Activated CD4-positive, alpha-beta T cell treated with anti-CD3 and anti-CD28 coated beads for 24 hours (primary cell): Measurements from ENCODE around the gene OCA2.

Experiments
- DNase-seq, 2 donors: peaks; one replicate each; pipeline ENCODE4 v3.0.0-alpha.2; 2020; ENCODE audit warnings: low read depth in 2 of 2

Gene OCA2

DNA sequence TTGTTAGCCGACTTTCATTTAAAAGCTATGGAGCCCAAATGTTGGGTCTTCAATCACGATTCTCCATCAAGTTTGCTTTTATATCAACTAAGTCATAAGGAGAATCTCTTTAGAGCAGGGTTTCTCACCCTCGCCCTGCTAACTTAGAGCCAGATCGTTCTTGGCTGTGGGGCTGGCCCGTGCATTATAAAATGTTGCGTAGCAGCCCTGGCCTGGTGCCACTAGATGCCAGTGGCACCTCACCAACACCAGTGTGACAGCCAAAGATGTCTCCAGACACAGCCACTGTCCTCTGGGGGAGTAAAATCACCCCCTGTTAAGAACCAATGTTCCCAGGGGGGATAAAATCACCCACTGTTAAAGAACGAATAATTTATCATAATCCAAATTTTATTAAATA, 226.1 kb downstream of the OCA2 start:
- no peak for DNase-seq

DNA sequence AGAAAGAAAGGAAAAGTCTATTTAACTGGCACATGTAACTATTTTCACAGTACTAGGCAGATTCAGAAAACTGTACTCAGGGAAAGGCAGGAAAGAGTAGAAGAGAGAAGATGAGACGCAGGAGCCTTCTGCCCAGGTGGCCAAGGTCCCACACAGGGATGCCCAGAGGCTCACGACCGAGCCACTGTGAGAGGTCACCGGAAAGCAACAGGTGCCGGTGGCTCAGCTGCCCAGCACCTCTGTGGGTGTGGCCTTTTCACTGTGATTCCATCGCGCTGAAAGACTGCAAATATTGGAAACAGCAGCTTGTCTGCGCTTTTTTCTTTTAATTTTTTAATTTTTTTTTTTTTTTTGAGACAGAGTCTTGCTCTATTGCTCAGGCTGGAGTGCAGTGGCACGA, 226.8 kb downstream of the OCA2 start:
- no peak for DNase-seq

DNA sequence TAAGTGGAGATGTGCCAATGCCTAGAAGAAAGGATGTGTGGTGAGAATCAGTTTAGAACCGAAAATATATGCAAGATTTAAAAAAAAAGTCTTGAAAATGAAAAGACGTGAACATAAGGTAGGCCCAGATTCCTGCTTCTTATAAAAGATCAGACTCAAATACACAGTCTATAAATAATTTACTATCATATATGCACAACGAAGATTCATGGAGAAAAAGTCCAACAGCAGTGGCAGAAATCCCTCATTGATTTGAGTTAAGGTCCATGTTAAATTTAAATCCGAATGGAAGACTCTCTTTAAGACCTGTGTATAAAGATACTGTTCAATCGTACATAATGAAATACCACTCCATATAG, 227.2 kb downstream of the OCA2 start:
- no peak for DNase-seq

DNA sequence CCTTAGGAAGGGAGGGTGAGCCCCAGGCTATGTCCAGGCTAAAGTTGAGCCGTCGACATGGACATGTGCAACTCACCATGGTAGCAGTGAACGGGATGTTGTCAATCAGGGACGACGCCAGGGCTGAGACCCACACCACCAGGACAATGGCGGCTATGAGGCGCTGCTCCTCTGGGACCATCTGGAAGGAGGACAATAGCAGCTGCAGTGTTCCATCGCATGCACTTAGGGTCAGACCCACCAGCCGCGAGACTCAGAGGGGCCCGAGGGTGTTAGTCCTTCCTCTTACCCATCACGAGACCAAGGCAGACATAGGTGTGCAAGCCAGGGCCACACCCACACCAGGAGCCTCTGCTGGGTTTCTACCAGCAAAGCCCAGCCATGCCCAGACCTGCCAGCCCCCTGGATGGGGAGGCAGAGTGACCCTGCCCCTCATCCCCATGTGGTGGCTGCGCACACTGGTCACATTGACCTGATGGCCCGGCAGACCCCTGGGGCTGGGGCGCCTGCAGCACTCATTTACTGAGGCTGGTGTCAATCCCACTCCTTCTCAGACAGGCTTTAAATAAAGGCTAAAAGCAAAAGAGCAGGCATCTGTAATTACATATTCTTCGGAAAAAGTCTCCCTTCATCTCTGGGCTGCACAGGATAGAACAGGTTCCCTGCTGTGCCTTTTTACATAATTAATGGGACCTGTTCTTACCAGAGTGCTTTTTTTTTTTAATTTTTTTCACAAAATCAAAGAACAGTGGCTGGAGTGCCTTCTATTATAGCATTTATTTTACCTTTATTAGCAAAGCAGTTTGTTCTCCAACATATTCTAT, 227.8 kb downstream of the OCA2 start:
- no peak for DNase-seq

DNA sequence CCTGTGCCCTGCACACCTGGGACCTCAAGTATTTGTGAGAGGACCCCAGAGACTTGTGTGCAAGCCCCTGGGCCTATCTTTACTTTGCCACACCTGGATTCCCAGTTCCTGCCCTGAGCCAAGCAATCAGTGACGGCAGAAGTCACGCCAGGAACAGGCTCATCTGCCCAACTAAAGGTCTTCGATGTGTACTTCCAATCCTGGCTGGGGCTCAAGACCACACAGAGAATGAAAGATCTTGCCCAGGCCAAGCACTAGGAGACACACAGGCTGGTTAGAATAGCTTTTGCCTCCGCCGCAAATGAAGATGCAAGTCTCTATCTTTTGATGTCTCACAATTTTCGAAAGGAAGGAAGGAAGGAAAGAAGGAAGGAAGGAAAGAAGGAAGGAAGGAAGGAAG, 228.8 kb downstream of the OCA2 start:
- no peak for DNase-seq

DNA sequence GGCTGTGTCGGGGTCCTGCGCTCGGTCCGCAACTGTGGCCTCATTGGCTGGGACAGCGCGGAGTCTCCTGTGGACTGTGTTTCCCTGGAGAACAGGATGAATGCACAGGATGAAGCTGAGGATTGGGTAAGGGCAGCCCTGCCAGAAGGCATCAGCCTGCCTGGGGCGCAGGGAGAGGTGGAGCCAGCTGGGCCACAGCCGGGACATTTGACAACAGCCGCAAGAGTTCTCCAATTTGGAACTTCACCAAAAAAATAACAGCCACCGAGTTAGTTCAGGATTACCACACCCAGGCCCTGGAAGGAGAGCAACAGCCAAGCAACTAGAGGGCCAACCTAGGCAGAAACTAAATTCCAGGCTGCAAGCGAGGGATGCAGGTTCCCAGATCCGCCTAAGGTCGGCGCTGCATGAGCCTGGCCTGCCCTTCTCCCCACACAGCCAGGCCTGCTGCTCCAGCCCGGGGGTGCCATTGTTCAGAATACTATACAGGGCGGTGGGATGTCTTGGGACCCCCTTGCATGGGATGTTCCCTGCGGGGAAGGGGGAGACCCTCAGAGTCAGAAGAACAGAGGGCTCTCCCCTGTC, 229.3 kb downstream of the OCA2 start:
- DNase-seq = no peak

DNA sequence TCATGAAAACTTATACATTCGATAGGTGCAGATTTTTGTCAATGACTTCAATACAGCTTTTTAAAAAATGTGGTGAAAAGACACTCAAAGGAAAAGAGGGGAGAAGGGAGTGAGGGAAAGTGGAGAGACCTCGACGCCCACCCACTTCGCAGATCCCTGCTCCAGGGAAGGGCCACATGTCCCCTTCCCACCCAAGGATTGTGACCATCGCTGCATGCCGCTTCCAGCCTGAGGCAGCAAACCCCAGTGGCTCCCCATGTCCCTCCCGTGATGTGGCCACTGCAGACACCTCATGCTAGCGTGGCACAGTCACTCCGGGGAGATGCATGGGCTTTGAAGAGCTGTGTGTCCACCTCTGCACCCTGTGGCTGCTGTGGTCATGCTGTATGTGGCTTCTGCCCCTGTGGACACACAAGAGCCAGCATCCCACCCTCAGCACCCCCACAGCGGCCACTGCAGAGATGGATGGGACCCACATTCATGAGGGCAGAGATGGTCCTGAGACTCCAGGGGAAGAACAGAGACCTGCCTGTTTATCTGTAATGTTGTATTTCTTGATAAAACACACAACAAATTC, 230.2 kb downstream of the OCA2 start:
- DNase-seq = no peak

DNA sequence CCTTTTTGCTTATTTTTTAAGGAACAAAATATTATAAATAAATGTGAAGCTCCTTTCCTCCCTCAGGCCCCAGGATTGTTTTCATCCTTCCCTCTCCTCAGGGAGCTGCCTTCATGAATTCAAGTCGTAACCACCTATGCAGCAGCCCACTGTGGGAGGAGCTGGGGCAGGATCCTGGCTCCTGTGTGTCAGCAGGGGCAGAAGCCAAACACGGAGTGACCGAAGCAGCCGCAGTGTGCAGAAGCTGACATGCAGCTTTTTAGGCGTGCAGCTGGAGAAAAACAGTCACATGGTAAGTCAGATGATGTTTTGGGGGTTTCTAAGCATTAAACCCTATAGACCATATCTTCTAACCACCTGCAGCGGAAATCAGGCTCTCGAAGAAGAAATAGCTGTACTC, 231.3 kb downstream of the OCA2 start:
- no peak for DNase-seq

DNA sequence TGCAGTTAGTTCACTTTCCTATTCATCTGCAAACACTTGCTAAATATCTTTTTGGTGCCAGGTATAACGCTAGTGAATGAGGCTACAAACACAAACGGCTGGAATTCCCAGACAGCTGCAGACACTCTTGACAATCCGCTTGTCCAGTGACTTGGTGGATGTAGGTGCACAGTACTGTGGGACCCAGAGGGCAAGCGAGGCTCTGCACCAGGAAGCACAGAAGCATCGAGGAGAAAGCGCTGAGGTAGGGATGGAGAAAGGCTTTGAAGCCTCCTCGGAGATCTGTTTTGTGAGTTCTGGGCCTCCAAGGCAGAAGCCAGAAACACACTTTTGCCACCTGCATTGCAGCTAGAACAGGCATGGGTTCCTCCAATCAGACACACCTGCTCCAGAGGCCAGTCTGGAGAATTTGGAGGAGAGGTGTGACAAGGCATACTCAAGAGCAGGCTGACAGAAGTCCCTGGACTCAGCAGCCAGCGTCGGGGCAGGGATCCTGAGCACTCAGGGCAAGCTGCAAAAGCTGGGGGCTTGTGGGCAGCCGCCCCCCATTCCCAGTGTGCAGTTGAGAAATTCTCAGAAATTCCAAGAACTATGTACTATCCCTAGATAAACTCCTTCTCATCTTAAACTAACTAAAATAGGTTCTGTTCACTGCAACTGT, 232.5 kb downstream of the OCA2 start:
- no peak for DNase-seq

DNA sequence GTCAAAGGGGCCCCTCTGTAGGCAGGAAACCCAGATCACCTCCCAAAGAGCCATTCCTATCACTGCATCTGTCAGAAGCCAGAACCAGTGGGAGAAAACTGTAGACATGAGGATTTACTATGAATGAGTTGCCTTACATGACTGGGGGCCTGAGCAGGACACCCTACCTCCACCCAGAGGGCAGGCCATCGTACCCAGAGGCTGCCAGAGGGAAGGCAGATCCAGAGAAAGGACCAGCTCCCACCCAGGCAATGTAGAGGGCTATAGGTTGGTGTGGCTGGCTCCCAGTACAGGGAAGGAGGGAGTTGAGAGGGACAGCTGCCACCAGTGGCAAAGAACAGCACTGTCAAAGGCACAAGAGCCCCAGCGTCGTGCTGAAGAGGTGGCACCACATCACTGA, 233.2 kb downstream of the OCA2 start:
- no peak for DNase-seq

DNA sequence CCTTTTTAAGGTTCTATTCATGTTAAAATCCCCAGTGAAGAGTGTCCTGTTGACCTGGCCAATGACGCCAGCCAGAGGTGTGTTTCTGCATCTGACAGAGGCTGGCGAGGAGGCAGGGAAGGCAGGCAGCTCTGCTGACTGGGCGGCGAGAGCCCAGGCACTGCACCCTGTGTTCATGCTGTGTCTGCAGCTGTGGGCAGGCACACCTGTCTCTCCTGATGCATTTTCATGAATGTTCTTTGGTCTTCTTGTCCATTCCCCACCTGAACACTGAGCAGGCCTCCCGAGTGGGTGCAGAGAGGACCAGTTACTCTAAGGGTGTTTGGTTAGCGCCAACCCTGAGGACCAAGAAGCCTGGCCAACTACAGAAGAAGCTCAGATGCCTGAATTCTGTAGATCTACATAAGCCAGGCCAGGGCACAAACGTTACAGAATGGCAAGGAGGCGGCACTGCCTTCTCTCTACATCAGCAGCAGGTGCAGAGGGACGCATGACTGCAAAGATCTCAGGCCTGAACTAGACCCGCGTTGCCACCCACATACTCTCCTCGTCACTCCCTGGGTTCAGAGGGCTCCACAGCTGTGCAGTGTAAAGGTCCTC, 233.7 kb downstream of the OCA2 start:
- DNase-seq = no peak

DNA sequence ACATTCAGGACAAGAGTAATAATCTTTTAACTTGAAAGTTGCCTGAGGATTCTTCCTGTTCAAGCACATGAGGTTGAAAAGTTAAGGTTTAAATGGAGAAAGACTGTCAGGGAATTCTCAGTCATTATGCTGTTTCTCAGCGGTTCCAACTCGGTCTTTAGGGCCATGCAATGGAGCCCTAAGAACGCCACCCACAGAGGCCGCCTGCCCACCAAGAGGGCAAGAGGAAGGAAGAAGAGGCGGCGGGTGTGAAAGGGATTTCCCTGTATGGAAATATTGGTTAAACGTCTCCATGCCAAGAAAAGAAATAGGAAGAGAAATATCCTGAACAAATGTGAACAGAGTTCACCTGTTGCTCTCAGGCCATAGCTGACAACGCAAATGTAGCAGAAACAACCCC, 234.4 kb downstream of the OCA2 start:
- DNase-seq = no peak

DNA sequence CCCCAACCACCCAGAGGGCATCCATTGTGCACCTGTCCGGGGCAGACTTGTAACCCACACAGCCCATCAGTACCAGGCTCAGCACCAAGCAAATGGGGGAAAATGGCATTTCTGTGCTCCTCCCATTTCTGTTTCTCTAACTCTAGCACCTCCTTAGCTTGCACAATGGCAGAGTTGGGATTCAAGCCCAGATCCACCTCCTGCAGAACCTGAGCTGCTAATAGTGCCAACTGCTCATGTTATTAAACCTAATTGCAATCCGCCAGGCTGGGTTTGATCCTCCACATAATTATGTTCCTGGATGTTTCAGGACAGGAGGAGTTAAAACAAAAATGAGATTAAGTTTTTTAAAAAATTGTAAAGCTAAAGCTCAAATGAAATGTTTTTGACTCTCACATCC, 235.0 kb downstream of the OCA2 start:
- no peak for DNase-seq

DNA sequence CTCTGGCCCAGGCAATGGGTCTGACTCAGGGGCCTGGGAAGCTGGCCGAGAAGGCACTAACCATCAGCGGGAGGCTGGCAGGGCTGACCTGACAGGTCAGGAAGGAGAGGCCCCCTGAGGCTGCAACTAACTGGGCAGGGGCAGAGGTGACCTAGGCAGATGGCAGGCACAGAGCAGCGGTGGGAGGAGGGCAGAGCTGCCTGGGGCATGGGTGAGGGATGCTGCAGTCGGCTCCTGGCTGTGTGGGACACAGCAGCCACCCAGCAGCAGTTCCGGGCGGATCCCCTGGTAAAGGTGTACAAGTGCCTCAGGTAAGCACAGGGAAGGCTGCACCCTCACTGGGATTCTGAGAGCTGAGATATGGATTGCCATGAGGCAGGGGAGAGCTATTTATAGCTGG, 236.1 kb downstream of the OCA2 start:
- DNase-seq = no peak

DNA sequence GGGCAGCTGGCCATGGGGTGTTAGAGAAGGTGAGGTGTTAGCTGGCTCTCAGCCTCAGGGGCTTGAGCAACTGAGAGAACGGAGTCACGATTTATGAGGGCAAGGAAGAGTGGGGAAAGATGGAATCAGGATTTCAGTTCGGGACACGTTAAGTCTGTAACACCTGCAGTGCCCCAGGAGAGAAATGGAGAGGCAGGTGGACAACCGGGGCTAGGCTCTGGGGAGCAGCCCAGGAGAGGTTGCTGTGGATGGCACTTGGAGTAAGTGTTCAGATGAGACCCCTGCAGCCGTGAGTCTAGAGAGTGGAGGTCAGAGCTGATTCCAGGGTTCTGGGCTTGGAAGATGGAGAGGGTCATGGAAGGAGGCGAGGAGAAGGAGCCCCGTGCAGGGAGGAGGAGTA, 237.9 kb downstream of the OCA2 start:
- DNase-seq = no peak

DNA sequence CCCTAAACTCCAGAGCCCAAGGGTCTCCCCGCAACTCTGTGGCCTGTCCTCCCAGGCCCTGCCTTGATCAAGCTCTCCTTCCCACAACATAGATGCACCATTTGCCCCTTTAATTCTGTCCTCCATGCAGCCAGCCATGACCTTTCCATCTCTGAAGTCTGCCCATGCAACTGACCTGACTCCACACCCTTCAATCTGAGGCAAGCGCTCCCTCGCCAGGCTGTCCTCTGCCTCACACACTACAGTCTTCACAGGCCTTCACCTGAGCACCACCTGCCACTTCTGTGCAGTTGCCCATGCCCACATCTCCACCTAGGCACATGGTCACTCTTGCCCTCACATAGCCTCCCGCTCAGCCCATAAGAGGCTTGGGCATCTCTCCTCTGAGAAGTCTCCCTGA, 244.0 kb downstream of the OCA2 start:
- no peak for DNase-seq

DNA sequence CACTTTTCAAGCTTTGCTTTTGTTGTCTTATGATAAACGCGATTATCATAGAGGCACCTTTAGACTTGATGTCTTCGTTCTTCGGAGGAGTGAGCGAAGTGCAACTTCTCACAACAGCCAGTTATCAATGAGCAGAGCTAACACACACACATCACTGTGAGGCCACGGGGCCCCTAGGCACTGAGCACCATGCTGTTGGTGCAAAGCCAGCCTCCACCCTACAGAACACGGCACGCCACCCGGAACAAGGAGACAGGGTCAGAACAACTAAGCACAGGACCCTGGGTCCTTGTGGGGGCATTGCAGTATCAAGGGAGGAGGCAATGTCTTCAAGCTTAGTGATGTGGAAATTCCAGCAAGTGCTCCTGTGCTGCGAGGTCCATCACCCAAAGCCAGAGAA, 244.5 kb downstream of the OCA2 start:
- no peak for DNase-seq

DNA sequence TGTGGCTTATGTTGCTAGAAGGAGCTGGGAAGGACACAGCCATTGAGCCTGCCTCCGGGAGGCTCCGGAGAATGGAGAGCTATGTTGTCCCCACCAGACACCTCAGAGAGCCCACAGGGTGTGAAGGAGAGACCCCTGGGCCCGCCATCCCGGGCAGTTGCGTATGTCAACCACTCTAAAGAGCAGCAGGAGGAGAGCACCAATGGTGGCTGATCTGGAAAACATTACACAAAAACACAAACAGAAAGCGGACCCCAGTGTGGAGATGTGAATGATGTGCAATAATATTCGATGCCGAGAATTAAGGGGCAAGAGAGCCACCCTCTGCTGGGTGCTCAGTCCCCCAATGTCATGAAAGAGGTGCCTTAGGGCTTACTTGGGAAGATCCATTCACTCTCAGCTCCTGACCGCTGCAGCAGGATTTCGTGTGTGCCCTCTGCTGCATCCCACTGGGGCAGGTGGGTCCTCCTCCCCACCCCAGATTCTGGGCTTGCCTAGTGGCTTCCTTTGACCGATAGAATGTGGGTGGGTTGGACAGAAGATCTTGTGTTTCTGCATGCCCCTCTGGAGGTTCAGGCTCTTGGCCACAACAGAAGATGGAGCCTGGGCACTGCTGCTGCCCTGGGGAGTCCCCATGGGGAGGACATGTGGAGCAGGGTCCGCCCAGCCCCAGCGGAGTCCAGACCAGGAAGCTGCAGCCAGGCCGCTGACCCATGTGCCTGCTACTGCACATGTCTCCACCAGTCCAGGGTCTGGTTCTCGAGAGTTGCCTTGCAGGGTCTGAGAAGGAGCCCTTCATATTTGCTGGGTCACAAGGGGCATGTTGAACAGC, 245.3 kb downstream of the OCA2 start:
- no peak for DNase-seq

DNA sequence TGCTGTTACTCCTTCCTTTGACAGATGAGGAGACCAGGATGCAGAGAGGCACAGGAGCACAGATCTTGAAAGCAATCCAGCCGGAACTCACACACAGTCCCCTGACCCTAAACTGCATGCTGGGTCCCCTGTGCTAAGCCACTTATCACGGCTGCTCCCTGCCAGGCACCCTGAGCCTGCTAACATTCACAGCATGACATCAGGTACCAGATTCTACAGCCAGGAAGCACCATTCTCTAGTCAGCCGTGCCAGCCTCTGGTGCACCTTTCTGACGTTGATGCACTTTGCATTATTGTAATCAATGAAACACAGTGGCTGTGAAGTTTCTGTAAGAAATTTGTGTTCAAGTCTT, 247.3 kb downstream of the OCA2 start:
- no peak for DNase-seq

DNA sequence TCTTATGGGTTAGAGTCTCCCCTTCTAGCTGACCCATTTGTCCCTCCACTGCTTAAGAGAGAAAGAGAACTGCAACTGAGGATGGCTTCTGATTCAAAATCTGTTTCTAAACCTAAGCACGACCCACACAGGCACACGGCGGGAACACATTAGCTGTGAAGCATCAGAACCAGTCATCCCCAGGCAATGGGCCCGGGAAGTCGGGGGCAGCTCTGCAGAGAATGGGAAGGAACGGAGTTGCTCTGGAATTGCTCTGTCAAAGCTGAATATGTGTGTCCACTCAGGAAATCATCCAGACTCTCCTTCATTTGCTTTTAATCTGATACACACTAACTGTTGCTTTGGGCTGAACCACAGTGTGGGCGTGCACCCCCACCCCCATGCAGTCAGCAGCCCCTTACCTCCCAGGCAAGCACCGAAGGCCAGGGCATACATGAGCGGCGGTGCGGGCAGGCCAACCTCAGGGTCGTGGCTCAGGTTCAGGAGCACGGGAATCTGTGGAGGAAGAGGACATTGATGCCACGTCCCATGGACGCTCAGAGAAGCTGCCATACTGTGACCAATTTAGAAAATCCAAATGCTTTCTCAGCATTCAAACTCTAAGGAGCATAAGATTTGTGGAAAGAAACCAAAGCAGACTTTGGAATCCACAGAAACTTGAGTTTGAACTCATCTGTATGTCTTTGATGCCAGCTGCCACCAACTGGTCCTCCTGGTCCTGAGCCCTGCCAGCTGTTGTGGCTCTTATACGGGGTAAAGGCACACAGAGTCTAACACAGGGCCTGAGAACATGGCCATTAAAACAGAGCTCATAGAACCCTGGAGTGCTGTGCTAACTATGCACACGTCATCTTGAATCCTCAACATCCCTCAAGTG, 247.9 kb downstream of the OCA2 start:
- DNase-seq = no peak

DNA sequence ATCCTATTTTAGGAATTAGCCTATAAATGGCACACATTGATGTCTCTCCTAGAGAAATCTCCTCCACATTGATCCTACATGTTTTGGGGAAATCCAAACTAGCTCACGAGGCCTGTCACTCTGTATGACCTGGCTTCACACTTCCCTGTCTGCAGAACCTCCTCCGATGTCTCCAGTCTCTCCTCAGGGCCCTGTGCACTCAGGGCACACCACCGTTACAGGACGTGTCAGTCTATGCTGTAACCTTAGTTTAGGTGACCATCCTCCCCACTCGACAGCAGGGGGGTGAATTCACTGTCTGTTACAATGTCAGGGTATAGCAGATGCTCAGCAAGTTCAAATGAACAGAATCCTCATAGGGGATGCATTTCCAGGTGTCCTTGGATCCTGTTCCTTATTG, 249.1 kb downstream of the OCA2 start:
- no peak for DNase-seq
